ENCODE results near the gene NDUFB7.

- TF ChIP-seq, protein P1, sequence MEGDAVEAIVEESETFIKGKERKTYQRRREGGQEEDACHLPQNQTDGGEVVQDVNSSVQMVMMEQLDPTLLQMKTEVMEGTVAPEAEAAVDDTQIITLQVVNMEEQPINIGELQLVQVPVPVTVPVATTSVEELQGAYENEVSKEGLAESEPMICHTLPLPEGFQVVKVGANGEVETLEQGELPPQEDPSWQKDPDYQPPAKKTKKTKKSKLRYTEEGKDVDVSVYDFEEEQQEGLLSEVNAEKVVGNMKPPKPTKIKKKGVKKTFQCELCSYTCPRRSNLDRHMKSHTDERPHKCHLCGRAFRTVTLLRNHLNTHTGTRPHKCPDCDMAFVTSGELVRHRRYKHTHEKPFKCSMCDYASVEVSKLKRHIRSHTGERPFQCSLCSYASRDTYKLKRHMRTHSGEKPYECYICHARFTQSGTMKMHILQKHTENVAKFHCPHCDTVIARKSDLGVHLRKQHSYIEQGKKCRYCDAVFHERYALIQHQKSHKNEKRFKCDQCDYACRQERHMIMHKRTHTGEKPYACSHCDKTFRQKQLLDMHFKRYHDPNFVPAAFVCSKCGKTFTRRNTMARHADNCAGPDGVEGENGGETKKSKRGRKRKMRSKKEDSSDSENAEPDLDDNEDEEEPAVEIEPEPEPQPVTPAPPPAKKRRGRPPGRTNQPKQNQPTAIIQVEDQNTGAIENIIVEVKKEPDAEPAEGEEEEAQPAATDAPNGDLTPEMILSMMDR (IDR thresholded peaks at IDR 0.05; ENCODE audit: low read length): no peak
- no peak for TF ChIP-seq EZH2 (optimal IDR thresholded peaks at IDR 0.05; ENCODE audit: low read depth, low read length)
- no peak for TF ChIP-seq EZH2phosphoT487 (IDR thresholded peaks at IDR 0.05; ENCODE audit: low read length)
Measured at GRCh38 chr19:14536926-14537692, 34.8 kb downstream of the NDUFB7 start.

All from MM.1S (cell line).